Measurements from ENCODE around the gene FBXW4. TPM values are rescaled to one million over a fixed set of nuclear protein-coding genes. Genes with fewer than 3 reads are reported as not detected.

The FBXW4 gene
- total RNA-seq, 1 donor from 2014 or later = 24.4 TPM

GRCh38 chr10:101655570-101655969, 39.4 kb downstream of the FBXW4 start:
- H3K27me3 ChIP-seq (ENCODE audit: control insufficient read depth, insufficient read depth, low read length) = no peaks in the 10 kb centered on the region
- DNase-seq (ENCODE audit: low read depth) = no peak
- peaks cover 2% of the 10 kb centered on the region for H3K36me3 ChIP-seq (ENCODE audit: control insufficient read depth, insufficient read depth, low read length)
- TF ChIP-seq CTCF (IDR thresholded peaks at IDR 0.05; ENCODE audit: insufficient read depth, low read length, poor library complexity, severe bottlenecking) = no peak
- no peak overlapping the region for H3K4me3 ChIP-seq (ENCODE audit: low read depth, low read length)

- no peak for TF ChIP-seq CTCF (IDR thresholded peaks at IDR 0.05; ENCODE audit: insufficient read depth, low read length, poor library complexity, severe bottlenecking)
- H3K36me3 ChIP-seq (ENCODE audit: control insufficient read depth, insufficient read depth, low read length) = peaks cover 2% of the 10 kb centered on the region
- DNase-seq (ENCODE audit: low read depth) = no peak
- H3K4me3 ChIP-seq (ENCODE audit: low read depth, low read length) = no peak overlapping the region
- H3K27me3 ChIP-seq (ENCODE audit: control insufficient read depth, insufficient read depth, low read length) = no peaks in the 10 kb centered on the region
These were observed 41.4 kb downstream of the FBXW4 start for GRCh38 chr10:101653536-101653935.

GRCh38 chr10:101651336-101651735, 43.6 kb downstream of the FBXW4 start:
- no peak for TF ChIP-seq CTCF (IDR thresholded peaks at IDR 0.05; ENCODE audit: insufficient read depth, low read length, poor library complexity, severe bottlenecking)
- H3K4me3 ChIP-seq (ENCODE audit: low read depth, low read length) = no peak overlapping the region

GRCh38 chr10:101650863-101651262, 44.1 kb downstream of the FBXW4 start:
- H3K27me3 ChIP-seq (ENCODE audit: control insufficient read depth, insufficient read depth, low read length) = no peaks in the 10 kb centered on the region
- DNase-seq (ENCODE audit: low read depth) = no peak
- no peak for TF ChIP-seq CTCF (IDR thresholded peaks at IDR 0.05; ENCODE audit: insufficient read depth, low read length, poor library complexity, severe bottlenecking)
- no peak overlapping the region for H3K4me3 ChIP-seq (ENCODE audit: low read depth, low read length)
- peaks cover 2% of the 10 kb centered on the region for H3K36me3 ChIP-seq (ENCODE audit: control insufficient read depth, insufficient read depth, low read length)

More at GRCh38 chr10:101651336-101651735, 43.6 kb downstream of the FBXW4 start:
- Histone ChIP-seq H3K27me3 (ENCODE audit: control insufficient read depth, insufficient read depth, low read length) (no peaks in the 10 kb centered on the region), H3K36me3 (ENCODE audit: control insufficient read depth, insufficient read depth, low read length) (peaks cover 2% of the 10 kb centered on the region)
- DNase-seq (ENCODE audit: low read depth) = no peak

GRCh38 chr10:101649525-101650085, 45.4 kb downstream of the FBXW4 start:
- Histone ChIP-seq H3K27me3 (ENCODE audit: control insufficient read depth, insufficient read depth, low read length) (no peaks in the 10 kb centered on the region), H3K36me3 (ENCODE audit: control insufficient read depth, insufficient read depth, low read length) (peaks cover 2% of the 10 kb centered on the region), H3K4me3 (ENCODE audit: low read depth, low read length) (no peak overlapping the region)
- no peak for TF ChIP-seq CTCF (IDR thresholded peaks at IDR 0.05; ENCODE audit: insufficient read depth, low read length, poor library complexity, severe bottlenecking)
- no peak for DNase-seq (ENCODE audit: low read depth)

- no peaks in the 10 kb centered on the region for H3K36me3 ChIP-seq (ENCODE audit: control insufficient read depth, insufficient read depth, low read length)
- no peaks in the 10 kb centered on the region for H3K27me3 ChIP-seq (ENCODE audit: control insufficient read depth, insufficient read depth, low read length)
- H3K4me3 ChIP-seq (ENCODE audit: low read depth, low read length) = no peak overlapping the region
- TF ChIP-seq CTCF (IDR thresholded peaks at IDR 0.05; ENCODE audit: insufficient read depth, low read length, poor library complexity, severe bottlenecking) = no peak
- DNase-seq (ENCODE audit: low read depth) = no peak
These were observed 47.7 kb downstream of the FBXW4 start for GRCh38 chr10:101647255-101647654.

All from kidney epithelial cell (primary cell).